Stimulated activated CD4-positive, alpha-beta T cell treated with anti-CD3 and anti-CD28 coated beads, Interleukin-1b, Interleukin-23, amount 100 ng/mL, for 4 hours (primary cell): ENCODE measurements around the gene DDTL.
A peak's percentile ranks its signal among the peaks of the same experiment; 100 is the strongest.
"Not testable (repeated sequence)": the region's sequence is repeated elsewhere in the genome, so short reads cannot be mapped to it uniquely, and the experiment has no call there.

ENCODE experiments used
- DNase-seq, 2 donors: peaks; one replicate each; pipeline ENCODE4 v3.0.0-alpha.2; 2020; ENCODE audit warnings: low read depth in 2 of 2

DDTL gene

GRCh38 chr22:23966568-23966967, at the start of gene DDTL:
TSS of gene DDTL (plus strand) at chr22:23966888. CDS start at chr22:23966915, 27 bp downstream.
- DNase-seq: not testable (repeated sequence)

DNA sequence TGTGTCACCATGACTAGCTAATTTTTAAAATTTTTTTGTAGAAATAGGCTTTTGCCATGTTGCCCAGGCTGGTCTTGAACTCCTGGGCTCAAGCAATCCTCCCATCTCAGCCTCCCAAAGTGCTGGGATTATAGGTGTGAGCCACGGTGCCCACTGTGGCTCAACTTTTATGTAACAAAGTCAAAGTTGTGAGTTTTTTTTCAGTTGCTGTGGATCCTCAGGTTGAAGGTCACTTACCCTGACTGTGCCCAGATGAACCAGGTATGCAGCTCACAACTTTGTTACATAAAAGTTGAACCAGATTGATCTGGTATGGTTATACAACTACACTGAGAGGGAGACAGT, 46.4 kb upstream of the DDTL start:
- DNase-seq: not testable (repeated sequence)

GRCh38 chr22:23921586-23922201, 45.0 kb upstream of the DDTL start:
- not testable (repeated sequence) for DNase-seq

GRCh38 chr22:23922921-23923320, 43.8 kb upstream of the DDTL start:
- DNase-seq: no peak

GRCh38 chr22:23925020-23925606, 41.6 kb upstream of the DDTL start:
- DNase-seq: no peak

- DNase-seq: no peak
Observed at GRCh38 chr22:23926561-23926960, 40.1 kb upstream of the DDTL start.

DNA sequence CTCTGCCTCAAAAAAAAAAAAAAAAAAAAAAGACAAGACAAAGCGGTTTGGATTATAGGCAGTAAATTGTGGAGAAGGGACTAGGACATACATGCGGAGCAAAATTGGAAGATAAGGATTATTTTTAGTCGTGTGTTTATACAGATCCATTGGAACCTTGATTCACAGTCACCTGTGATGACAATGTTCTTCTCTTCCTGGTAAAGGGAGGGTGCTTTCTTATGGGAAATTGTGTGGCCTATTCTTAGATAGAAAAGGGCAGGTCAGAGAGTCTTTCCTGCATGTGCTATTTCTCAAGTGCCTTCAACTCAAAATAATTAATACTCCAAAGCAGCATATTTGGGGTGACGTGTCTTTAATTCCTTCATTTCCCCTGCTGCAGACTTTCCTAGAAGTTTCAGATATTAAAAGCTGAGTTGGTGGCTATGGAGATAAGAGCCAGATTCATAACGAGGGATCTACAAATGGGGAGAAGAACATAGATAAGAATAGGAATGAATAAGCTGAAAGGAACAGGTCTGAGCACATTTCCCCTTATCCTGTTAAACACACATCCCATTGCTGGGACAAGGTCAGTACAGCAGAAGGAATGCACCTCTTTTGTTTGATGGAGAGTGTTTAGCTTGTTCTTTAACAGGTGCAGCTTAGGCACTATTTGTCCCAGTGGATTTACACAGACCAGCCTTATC, 28.2 kb upstream of the DDTL start:
- DNase-seq: no peak

DNA sequence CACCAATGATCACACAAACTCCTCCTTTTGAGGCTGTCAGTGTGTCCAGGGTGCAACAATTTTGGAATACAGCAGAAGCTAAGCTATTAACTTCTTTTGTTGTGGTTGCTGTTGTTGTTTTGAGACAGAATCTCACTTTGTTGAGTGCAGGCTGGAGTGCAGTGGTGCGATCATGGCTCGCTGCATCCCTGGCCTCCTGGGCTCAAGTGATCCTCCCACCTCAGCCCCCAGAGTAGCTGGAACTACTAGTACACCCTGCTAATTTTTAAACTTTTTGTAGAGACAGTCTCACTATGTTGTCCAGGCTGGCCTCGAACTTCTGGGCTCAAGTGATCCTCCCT, 27.7 kb upstream of the DDTL start:
- no peak for DNase-seq

GRCh38 chr22:23940166-23940565, 26.5 kb upstream of the DDTL start:
- not testable (repeated sequence) for DNase-seq

- not testable (repeated sequence) for DNase-seq
Observed at GRCh38 chr22:23947391-23947790, 19.3 kb upstream of the DDTL start.

DNA sequence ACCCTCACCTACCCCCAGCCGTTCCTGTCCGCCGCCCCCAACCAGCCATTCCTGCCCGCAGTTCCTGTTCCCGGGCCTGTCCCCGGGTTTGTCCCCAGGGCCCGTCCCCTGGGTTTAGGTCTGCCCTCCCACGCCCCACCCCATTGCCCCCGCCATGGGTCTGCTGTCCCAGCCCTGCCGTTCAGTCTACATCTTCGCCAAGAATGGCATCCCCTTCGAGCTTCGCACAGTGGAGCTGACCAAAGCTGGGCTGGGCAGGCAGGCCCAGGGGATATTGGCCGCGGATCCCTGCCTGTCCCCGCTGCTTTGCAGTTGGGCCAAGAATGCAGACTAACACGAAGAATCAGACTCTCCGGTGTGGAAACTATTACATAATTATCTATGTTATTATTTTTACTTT, 16.9 kb upstream of the DDTL start:
- not testable (repeated sequence) for DNase-seq

DNA sequence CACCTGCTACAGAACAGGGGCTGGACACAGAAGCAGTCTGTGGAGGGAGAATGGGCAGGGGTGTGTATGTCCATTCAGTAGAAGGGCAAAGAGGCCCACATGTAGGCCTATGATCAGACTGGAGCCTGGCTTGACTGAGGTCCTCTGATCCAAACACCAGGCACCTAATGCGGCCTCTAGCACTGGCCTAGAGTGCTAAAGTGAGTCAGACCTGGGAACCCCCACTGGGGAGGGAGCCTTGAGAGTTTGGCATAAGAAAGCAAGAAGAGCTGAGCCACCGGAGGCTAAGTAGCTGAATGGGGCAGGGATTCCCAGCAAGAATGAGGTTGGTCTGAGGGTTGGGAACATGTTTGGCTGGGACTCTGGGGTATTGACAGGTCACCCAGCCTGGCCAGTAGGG, 15.3 kb upstream of the DDTL start:
- not testable (repeated sequence) for DNase-seq

- DNase-seq: not testable (repeated sequence)
Observed at GRCh38 chr22:23952794-23953405, 13.8 kb upstream of the DDTL start.

GRCh38 chr22:23953485-23953884, 13.2 kb upstream of the DDTL start:
- not testable (repeated sequence) for DNase-seq

- not testable (repeated sequence) for DNase-seq
Observed at GRCh38 chr22:23954193-23954990, 12.3 kb upstream of the DDTL start.

- not testable (repeated sequence) for DNase-seq
Observed at GRCh38 chr22:23954991-23955305, 11.7 kb upstream of the DDTL start.

DNA sequence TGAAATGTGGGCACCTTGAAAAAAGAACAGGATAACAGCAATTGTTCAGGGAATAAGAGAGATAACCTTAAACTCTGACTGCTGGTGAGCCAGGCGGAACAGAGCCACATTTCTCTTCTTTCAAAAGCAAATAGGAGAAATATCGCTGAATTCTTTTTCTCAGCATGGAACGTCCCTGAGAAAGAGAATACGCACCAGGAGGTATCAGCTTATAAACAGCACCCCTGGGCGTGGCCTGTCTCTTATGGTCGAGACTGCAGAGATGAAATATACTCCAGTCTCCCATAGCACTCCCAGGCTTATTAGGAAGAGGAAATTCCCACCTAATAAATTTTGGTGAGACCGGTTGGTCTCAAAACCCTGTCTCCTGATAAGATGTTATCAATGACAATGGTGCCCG, 10.8 kb upstream of the DDTL start:
- not testable (repeated sequence) for DNase-seq

- DNase-seq: peak; percentile 64 to 78
Observed at GRCh38 chr22:23956301-23956900, 10.3 kb upstream of the DDTL start.

- not testable (repeated sequence) for DNase-seq
Observed at GRCh38 chr22:23961084-23961771, 5.5 kb upstream of the DDTL start, which contains the start of gene GSTT2B. TSS of gene GSTT2B (minus strand) at chr22:23961195. CDS start at chr22:23961131, 64 bp downstream.

DNA sequence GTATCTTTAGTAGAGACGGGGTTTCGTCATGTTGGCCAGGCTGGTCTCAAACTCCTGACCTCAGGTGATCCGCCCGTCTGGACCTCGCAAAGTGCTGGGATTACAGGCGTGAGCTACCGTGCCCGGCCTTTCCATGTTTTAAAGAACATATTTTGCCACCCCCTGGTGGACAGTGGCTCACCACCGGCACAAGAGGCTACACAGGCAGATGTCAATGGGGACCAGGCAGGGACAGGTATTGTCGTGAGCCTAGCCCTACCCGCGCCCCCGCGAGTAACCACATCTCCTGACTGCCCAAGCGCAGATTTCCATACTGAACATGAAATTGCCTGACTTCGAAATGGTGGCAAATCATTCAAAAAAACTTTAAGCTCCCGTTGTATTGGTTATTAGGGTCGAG, 594 bp upstream of the DDTL start:
- DNase-seq: not testable (repeated sequence)

DNA sequence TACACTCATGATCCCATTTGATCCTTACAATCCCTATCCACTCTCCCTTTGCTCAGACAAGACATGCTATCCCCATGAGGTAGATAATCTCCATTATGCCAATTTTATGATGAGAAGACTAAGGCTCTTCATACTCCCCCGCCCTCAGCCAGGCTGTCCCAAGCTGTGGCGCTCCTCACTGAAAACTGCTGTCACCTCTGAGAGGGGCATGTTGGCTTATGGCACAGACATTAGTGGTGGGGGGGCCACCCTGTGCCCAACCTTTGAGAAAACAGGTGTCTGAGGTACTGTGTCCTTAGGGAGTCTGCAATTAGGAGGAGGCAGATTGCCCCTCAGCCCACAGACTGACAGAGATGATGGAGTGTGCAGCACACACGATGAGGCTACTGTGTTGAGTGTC, 2.4 kb downstream of the DDTL start:
- no peak for DNase-seq
